PC-9 (cell line): ENCODE data around the gene SIAH2. TPM values are rescaled to one million over a fixed set of nuclear protein-coding genes. Genes with fewer than 3 reads are reported as not detected.

Experiments used
- BruUV-seq: library from RNA; stranded (reverse); fragments of 400-500 nt; replicated peaks from 2 replicates; lab custom pipeline; 2021; lab: Mats Ljungman, UMichigan
- CTCF ChIA-PET: fragments of 300-600 bp; sonication (Branson Sonifier 250); formaldehyde crosslinking; loops from one replicate; lab custom pipeline; 2022; ENCODE audit warnings: antibody characterized with exemption; lab: Charles Lee
- POLR2A ChIA-PET: fragments of 300-600 bp; sonication (Branson Sonifier 250); formaldehyde crosslinking; loops from one replicate; lab custom pipeline; 2022; ENCODE audit warnings: antibody characterized with exemption; ENCODE audit not compliant: unreplicated experiment; lab: Charles Lee
- DNase-seq, 2 experiments: peaks; one replicate each; pipeline versions ENCODE4 v3.0.0 to v3.0.0-alpha.2; 2015 to 2022; ENCODE audit warnings: mixed read lengths in 1 of 2
- H2AFZ ChIP-seq: fragments of 200-600 bp; sonication (generic); 2 replicates; pipeline ENCODE4 v1.8.1; 2017; ENCODE audit warnings: antibody characterized with exemption
- H3F3A ChIP-seq: fragments of 200-600 bp; sonication (generic); 2 replicates; pipeline ENCODE4 v1.8.1; 2017; ENCODE audit warnings: antibody characterized with exemption, mild to moderate bottlenecking, low read depth; ENCODE audit not compliant: insufficient read depth
- H3K27ac ChIP-seq: fragments of 200-600 bp; sonication (generic); 2 replicates; pipeline ENCODE4 v1.6.1; 2016; ENCODE audit warnings: mixed run types
- H3K27me3 ChIP-seq: fragments of 200-600 bp; sonication (generic); 2 replicates; pipeline ENCODE4 v1.6.1; 2016; ENCODE audit warnings: low read depth, mixed run types; ENCODE audit not compliant: insufficient read depth
- H3K36me3 ChIP-seq: fragments of 200-600 bp; sonication (generic); 2 replicates; pipeline ENCODE4 v1.6.1; 2016; ENCODE audit warnings: low read depth, mixed run types
- H3K4me1 ChIP-seq: fragments of 200-600 bp; sonication (generic); replicated peaks from 2 replicates; pipeline ENCODE4 v1.6.1; 2016; ENCODE audit warnings: mixed run types; ENCODE audit not compliant: insufficient read depth
- H3K4me2 ChIP-seq: fragments of 200-600 bp; sonication (generic); 2 replicates; pipeline ENCODE4 v1.6.1; 2017; ENCODE audit warnings: mixed run types
- H3K4me3 ChIP-seq: fragments of 200-600 bp; sonication (generic); 2 replicates; pipeline ENCODE4 v1.6.1; 2016; ENCODE audit warnings: mixed run types
- H3K79me2 ChIP-seq: fragments of 200-600 bp; sonication (generic); 2 replicates; pipeline ENCODE4 v1.6.1; 2017; ENCODE audit warnings: low read depth, mixed run types
- H3K9me2 ChIP-seq: fragments of 200-600 bp; sonication (generic); 2 replicates; pipeline ENCODE4 v1.8.1; 2017; ENCODE audit warnings: mild to moderate bottlenecking; ENCODE audit not compliant: insufficient read depth
- H3K9me3 ChIP-seq: fragments of 200-600 bp; sonication (generic); 2 replicates; pipeline ENCODE4 v1.8.1; 2016; ENCODE audit warnings: low read depth; ENCODE audit not compliant: insufficient read depth
- H4K20me1 ChIP-seq: fragments of 200-600 bp; sonication (generic); 2 replicates; pipeline ENCODE4 v1.8.1; 2017; ENCODE audit not compliant: insufficient read depth
- CTCF ChIP-seq: fragments of 200-600 bp; sonication (generic); conservative IDR thresholded peaks from 2 replicates; pipeline ENCODE4 v1.6.1; 2017; ENCODE audit warnings: mixed run types, antibody characterized with exemption, mild to moderate bottlenecking, moderate library complexity
- EZH2 ChIP-seq: fragments of 200-600 bp; sonication (generic); IDR thresholded peaks from 2 replicates; pipeline ENCODE4 v1.8.0; 2017; ENCODE audit warnings: antibody characterized with exemption, low read depth
- intact Hi-C: fragments of 100-400 bp; cut with micrococcal nuclease; formaldehyde crosslinking; loops from one replicate; pipeline ENCODE4 v1.10.0; 2022; ENCODE audit not compliant: unreplicated experiment
- total RNA-seq: library from RNA; stranded (reverse); gene quantifications from 2 replicates; pipeline ENCODE4 v1.2.3, GENCODE V29; 2021

Gene SIAH2
- total RNA-seq, 1 experiment from 2014 or later: 20.3 TPM

GRCh38 chr3:150763841-150764483 lies 993 bp upstream of the SIAH2 start:
- POLR2A ChIA-PET: interaction anchor here (0.5 to 0.6 kb wide), 3 partner anchors 62 to 218 kb away, joined by 3 to 24 read pairs (median 3); no protein-coding TSS in a partner anchor
- Histone ChIP-seq H3F3A (peaks cover 16% of the 10 kb centered on the region), H3K27me3 (no peaks in the 10 kb centered on the region), H3K9me3 (no peaks in the 10 kb centered on the region), H3K36me3 (0 out of 2 replicates have a peak, but pooled peaks cover 13% of the 10 kb centered on the region), H4K20me1 (peaks cover 16% of the 10 kb centered on the region; the same call in 1 of the 2 replicates), H3K4me3 (peak overlapping the region; percentile 69), H3K4me1 (peaks cover 53% of the 10 kb centered on the region), H2AFZ (peak overlapping the region; percentile 93), H3K9me2 (no peaks in the 10 kb centered on the region), H3K79me2 (peaks cover 34% of the 10 kb centered on the region), H3K27ac (peak overlapping the region; percentile 84), H3K4me2 (peak overlapping the region; percentile 72)
- DNase-seq: peak; percentile 65 to 69
- BruUV-seq: TSS peak; percentile 94
- CTCF ChIA-PET: interaction anchor here (0.6 to 2.0 kb wide), 6 partner anchors 24 to 778 kb away, joined by 3 to 7 read pairs (median 4); no protein-coding TSS in a partner anchor
- intact Hi-C loops: loop anchor here (1.0 to 10.0 kb wide), 8 partner anchors 22 to 321 kb away; partner anchors contain the start of genes EIF2A, MED12L, SELENOT and SERP1
- TF ChIP-seq CTCF: no peak; the same call in 1 of the 2 replicates

GRCh38 chr3:150762662-150763121 lies 277 bp downstream of the SIAH2 start:
- Histone ChIP-seq H3K27ac (peak overlapping the region; percentile 84), H3K79me2 (peaks cover 45% of the 10 kb centered on the region), H4K20me1 (peaks cover 16% of the 10 kb centered on the region; the same call in 1 of the 2 replicates), H2AFZ (peak overlapping the region; percentile 93; the same call in 1 of the 2 replicates), H3K36me3 (0 out of 2 replicates have a peak, but pooled peaks cover 16% of the 10 kb centered on the region), H3K4me2 (peak overlapping the region; percentile 83; the same call in 1 of the 2 replicates), H3K4me3 (peak overlapping the region; percentile 69; the same call in 1 of the 2 replicates), H3K27me3 (no peaks in the 10 kb centered on the region), H3K9me3 (no peaks in the 10 kb centered on the region), H3K4me1 (peaks cover 55% of the 10 kb centered on the region), H3F3A (peaks cover 16% of the 10 kb centered on the region), H3K9me2 (no peaks in the 10 kb centered on the region)
- no TSS peak for BruUV-seq
- no peak for TF ChIP-seq EZH2
- no peak for TF ChIP-seq CTCF
- ChIA-PET CTCF (interaction anchor here (0.6 to 1.1 kb wide), 2 partner anchors 98 to 102 kb away, joined by 3 to 4 read pairs; no protein-coding TSS in a partner anchor), POLR2A (interaction anchor here (0.5 to 0.7 kb wide), 4 partner anchors 160 to 793 kb away, joined by 3 to 14 read pairs (median 4); partner anchors contain the start of gene SELENOT)
- DNase-seq: no peak
- intact Hi-C loops: loop anchor here (1.0 to 10.0 kb wide), 7 partner anchors 24 to 322 kb away; partner anchors contain the start of genes EIF2A, MED12L, SELENOT and SERP1
